Transverse colon (tissue), 3 donors: ENCODE results near the gene SAMD14.

Experiments
- CTCF ChIP-seq, 5 experiments: fragments of 200-600 bp in 3 of 5; fragments of 450-650 bp in 2 of 5; sonication (generic) in 3 of 5; IDR thresholded peaks; 1 replicate in 2 of 5; 2 replicates in 3 of 5; pipeline ENCODE4 v1.5.1; 2016 to 2017; ENCODE audit warnings: antibody characterized with exemption in 5 of 5, inconsistent platforms in 3 of 5, mild to moderate bottlenecking in 2 of 5, moderate library complexity in 1 of 5
- EP300 ChIP-seq: sonication (generic); formaldehyde crosslinking; IDR thresholded peaks from one replicate; pipeline ENCODE4 v1.6.1; 2017; ENCODE audit warnings: antibody characterized with exemption, low read depth
- POLR2A ChIP-seq: fragments of 450-650 bp; IDR thresholded peaks from one replicate; pipeline ENCODE4 v1.6.1; 2016; ENCODE audit warnings: antibody characterized with exemption, mild to moderate bottlenecking, moderate library complexity

- TF ChIP-seq CTCF (IDR thresholded peaks at IDR 0.05) (no peak), POLR2A (no peak), EP300 (no peak)
Observed at GRCh38 chr17:50100921-50101345, 29.0 kb downstream of the SAMD14 start.
